CD4-positive, CD25-positive, alpha-beta regulatory T cell (primary cell): ENCODE data around the gene KCMF1. TPM values are rescaled to one million over a fixed set of nuclear protein-coding genes. Genes with fewer than 3 reads are reported as not detected.

Experiments used
- ATAC-seq, 2 donors: fragments of 150-1000 bp; cut with Tn5 transposase; one replicate each; pipeline ENCODE4 v1.10.0; 2021; ENCODE audit warnings: low read depth in 2 of 2, moderate number of reproducible peaks in 2 of 2, moderate library complexity in 1 of 2
- DNase-seq, 3 donors: peaks; one replicate each; pipeline versions ENCODE4 v3.0.0 to v3.0.0-alpha.2; 2012 to 2022; ENCODE audit warnings: mixed read lengths in 1 of 3
- H3K27ac ChIP-seq: one replicate; pipeline ENCODE4 v1.7.0; 2013; ENCODE audit warnings: mild to moderate bottlenecking, low read length; ENCODE audit not compliant: insufficient read depth, poor library complexity, severe bottlenecking
- H3K27me3 ChIP-seq: one replicate; pipeline ENCODE4 v1.7.0; 2013; ENCODE audit warnings: low read length; ENCODE audit not compliant: control insufficient read depth, insufficient read depth
- H3K36me3 ChIP-seq: one replicate; pipeline ENCODE4 v1.7.0; 2013; ENCODE audit warnings: mild to moderate bottlenecking, low read length, moderate library complexity; ENCODE audit not compliant: control insufficient read depth, insufficient read depth
- H3K4me1 ChIP-seq: 2 replicates; pipeline ENCODE4 v1.7.0; 2013; ENCODE audit warnings: mild to moderate bottlenecking, low read length; ENCODE audit not compliant: insufficient read depth, control insufficient read depth, poor library complexity, severe bottlenecking
- H3K4me3 ChIP-seq: one replicate; pipeline ENCODE4 v1.7.0; 2013; ENCODE audit warnings: low read depth, mild to moderate bottlenecking, low read length, moderate library complexity
- H3K9me3 ChIP-seq, 2 experiments: 1 replicate in 1 of 2; 2 replicates in 1 of 2; pipeline ENCODE4 v1.7.0; 2013; ENCODE audit warnings: low read length in 2 of 2, mild to moderate bottlenecking in 1 of 2, moderate library complexity in 1 of 2; ENCODE audit not compliant: control insufficient read depth in 2 of 2
- H3K27ac Mint-ChIP-seq, 3 donors: one replicate each; pipeline ENCODE4 v1.8.0; 2020 to 2022; ENCODE audit warnings: mild to moderate bottlenecking in 3 of 3, mixed read lengths in 3 of 3, moderate library complexity in 2 of 3
- H3K27me3 Mint-ChIP-seq: one replicate; pipeline ENCODE4 v1.8.0; 2022; ENCODE audit warnings: mild to moderate bottlenecking, mixed read lengths
- H3K36me3 Mint-ChIP-seq: one replicate; pipeline ENCODE4 v1.8.0; 2020; ENCODE audit warnings: mixed read lengths
- H3K4me1 Mint-ChIP-seq, 4 donors: one replicate each; pipeline ENCODE4 v1.8.0; 2020 to 2022; ENCODE audit warnings: mixed read lengths in 4 of 4, mild to moderate bottlenecking in 1 of 4
- H3K4me3 Mint-ChIP-seq, 4 donors: one replicate each; pipeline ENCODE4 v1.8.0; 2020 to 2022; ENCODE audit warnings: mild to moderate bottlenecking in 4 of 4, mixed read lengths in 4 of 4, moderate library complexity in 3 of 4
- H3K9me3 Mint-ChIP-seq, 7 donors: one replicate each; pipeline ENCODE4 v1.8.0; 2020 to 2022; ENCODE audit warnings: mixed read lengths in 7 of 7, mild to moderate bottlenecking in 3 of 7, moderate library complexity in 2 of 7
- polyA plus RNA-seq, 4 donors: library from polyadenylated mRNA; unstranded; fragments of 300-500 nt; fragmentation: Illumina TruSeq; gene quantifications; one replicate each; pipeline ENCODE4 v1.2.3, GENCODE V29; 2021
- total RNA-seq: library from RNA; stranded (reverse); gene quantifications from one replicate; pipeline ENCODE4 v1.2.3, GENCODE V29; 2022

The KCMF1 gene
- total and polyA plus RNA-seq, 5 donors from 2014 or later: 21.3 to 80.0 (median 33.1) TPM

GRCh38 chr2:85095094-85095493, 124.1 kb downstream of the KCMF1 start:
- Histone ChIP-seq H3K4me1 (no peaks in the 10 kb centered on the region), H3K4me3 (no peak overlapping the region), H3K27me3 (no peaks in the 10 kb centered on the region), H3K27ac (no peak overlapping the region), H3K9me3 (no peaks in the 10 kb centered on the region), H3K36me3 (no peaks in the 10 kb centered on the region)
- H3K9me3 Mint-ChIP-seq: peaks cover 0 to 6% (median 0%) of the 10 kb centered on the region in 7 donors
- H3K4me1 Mint-ChIP-seq: no peaks in the 10 kb centered on the region
- H3K36me3 Mint-ChIP-seq: no peaks in the 10 kb centered on the region
- H3K4me3 Mint-ChIP-seq: no peak overlapping the region
- H3K27me3 Mint-ChIP-seq: peaks cover 15% of the 10 kb centered on the region
- DNase-seq (no peak), ATAC-seq (no peak)
- no peak overlapping the region for H3K27ac Mint-ChIP-seq

GRCh38 chr2:85096616-85097015, 125.7 kb downstream of the KCMF1 start:
- Mint-ChIP-seq H3K36me3 (no peaks in the 10 kb centered on the region), H3K9me3 (peaks cover 0 to 6% (median 0%) of the 10 kb centered on the region in 7 donors), H3K4me1 (no peaks in the 10 kb centered on the region), H3K27me3 (peaks cover 21% of the 10 kb centered on the region), H3K4me3 (no peak overlapping the region), H3K27ac (no peak overlapping the region)
- no peaks in the 10 kb centered on the region for H3K27me3 ChIP-seq
- H3K9me3 ChIP-seq: no peaks in the 10 kb centered on the region
- H3K27ac ChIP-seq: no peak overlapping the region
- no peaks in the 10 kb centered on the region for H3K36me3 ChIP-seq
- DNase-seq (no peak), ATAC-seq (no peak)
- no peak overlapping the region for H3K4me3 ChIP-seq
- no peaks in the 10 kb centered on the region for H3K4me1 ChIP-seq

- no peak for ATAC-seq
- H3K9me3 Mint-ChIP-seq: no peaks in the 10 kb centered on the region
- H3K4me3 ChIP-seq: no peak overlapping the region
- H3K4me3 Mint-ChIP-seq: no peak overlapping the region
- H3K27ac Mint-ChIP-seq: no peak overlapping the region
- H3K27ac ChIP-seq: no peak overlapping the region
- H3K4me1 Mint-ChIP-seq: no peaks in the 10 kb centered on the region
- H3K4me1 ChIP-seq: no peaks in the 10 kb centered on the region
- H3K27me3 ChIP-seq: no peaks in the 10 kb centered on the region
- no peak for DNase-seq
- peaks cover 13% of the 10 kb centered on the region for H3K27me3 Mint-ChIP-seq
- H3K36me3 Mint-ChIP-seq: no peaks in the 10 kb centered on the region
- no peaks in the 10 kb centered on the region for H3K9me3 ChIP-seq
- no peaks in the 10 kb centered on the region for H3K36me3 ChIP-seq
Measured at GRCh38 chr2:85104228-85104627, 133.3 kb downstream of the KCMF1 start.

GRCh38 chr2:85106489-85107180, 135.7 kb downstream of the KCMF1 start:
- no peaks in the 10 kb centered on the region for H3K36me3 ChIP-seq
- Mint-ChIP-seq H3K9me3 (no peaks in the 10 kb centered on the region), H3K4me3 (no peak overlapping the region), H3K27ac (no peak overlapping the region), H3K27me3 (peaks cover 10% of the 10 kb centered on the region), H3K4me1 (no peaks in the 10 kb centered on the region), H3K36me3 (no peaks in the 10 kb centered on the region)
- ATAC-seq (no peak), DNase-seq (no peak)
- H3K27ac ChIP-seq: no peak overlapping the region
- peaks cover 6% of the 10 kb centered on the region for H3K27me3 ChIP-seq
- H3K9me3 ChIP-seq: no peaks in the 10 kb centered on the region
- no peak overlapping the region for H3K4me3 ChIP-seq
- no peaks in the 10 kb centered on the region for H3K4me1 ChIP-seq

Other genes with a start within 250 kb of the KCMF1 start
- 48.8 TPM for gene TRABD2A, start 90.1 kb upstream of the KCMF1 start, total RNA-seq
- 10 to 100 TPM; 32.9 to 41.2 (median 38.7) TPM for gene TRABD2A, start 90.1 kb upstream of the KCMF1 start, polyA plus RNA-seq
- 2,468 TPM for gene TMSB10, start 65.5 kb upstream of the KCMF1 start, total RNA-seq
- gene TMSB10, start 65.5 kb upstream of the KCMF1 start, polyA plus RNA-seq: over 10,000 TPM in 1 of 4 donors, 1,000 to 10,000 TPM in 3; 7,086 to 10,693 (median 8,015) TPM
- gene TCF7L1, start 162.2 kb downstream of the KCMF1 start, total RNA-seq: not detected
- under 1 TPM in 2 of 4 donors, not detected in 2; 0.07 to 0.10 TPM for gene TCF7L1, start 162.2 kb downstream of the KCMF1 start, polyA plus RNA-seq